Right renal pelvis (tissue), 4 donors: ENCODE measurements around the gene SDE2. TPM values are rescaled to one million over a fixed set of nuclear protein-coding genes. Genes with fewer than 3 reads are reported as not detected.
"Not testable (repeated sequence)": the region's sequence is repeated elsewhere in the genome, so short reads cannot be mapped to it uniquely, and the experiment has no call there.

Source experiments
- DNase-seq, 4 donors: peaks; one replicate each; pipeline ENCODE4 v3.0.0-alpha.2; 2013; ENCODE audit warnings: low read depth in 4 of 4, low spot score in 3 of 4, missing footprints in 1 of 4
- polyA plus RNA-seq, 4 donors: library from polyadenylated mRNA; unstranded; fragments of 120-200 nt; gene quantifications; one replicate each; pipeline ENCODE4 v1.2.1, GENCODE V29; 2013; ENCODE audit not compliant: insufficient read length in 4 of 4

The SDE2 gene
- polyA plus RNA-seq, 4 donors, result 21.6 to 27.9 (median 26.1) TPM

- no peak for DNase-seq
Observed at GRCh38 chr1:225945564-225945963, 53.6 kb downstream of the SDE2 start.

DNA sequence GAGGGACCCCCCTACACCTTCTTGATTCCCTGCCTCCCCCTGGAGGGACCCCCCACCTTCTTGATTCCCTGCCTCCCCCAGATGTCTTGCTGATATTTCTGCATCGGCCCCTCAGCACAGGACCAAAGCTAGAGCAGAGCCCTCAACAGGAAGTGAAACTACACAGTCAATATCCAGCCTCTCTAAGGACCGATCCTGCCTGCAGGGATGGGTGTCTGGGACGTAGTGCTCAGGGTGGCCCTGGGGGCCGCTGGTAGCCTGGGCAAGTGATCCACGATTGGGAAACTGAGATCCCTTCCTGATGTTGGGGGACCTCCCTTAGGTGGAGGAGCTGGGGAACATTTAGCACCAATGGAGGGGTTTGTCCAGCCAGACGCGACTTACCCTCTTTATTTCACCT, 54.2 kb downstream of the SDE2 start:
- no peak for DNase-seq

- DNase-seq, result no peak
Observed at GRCh38 chr1:225944387-225944786, 54.8 kb downstream of the SDE2 start.

- no peak for DNase-seq
Observed at GRCh38 chr1:225943582-225943981, 55.6 kb downstream of the SDE2 start.

DNA sequence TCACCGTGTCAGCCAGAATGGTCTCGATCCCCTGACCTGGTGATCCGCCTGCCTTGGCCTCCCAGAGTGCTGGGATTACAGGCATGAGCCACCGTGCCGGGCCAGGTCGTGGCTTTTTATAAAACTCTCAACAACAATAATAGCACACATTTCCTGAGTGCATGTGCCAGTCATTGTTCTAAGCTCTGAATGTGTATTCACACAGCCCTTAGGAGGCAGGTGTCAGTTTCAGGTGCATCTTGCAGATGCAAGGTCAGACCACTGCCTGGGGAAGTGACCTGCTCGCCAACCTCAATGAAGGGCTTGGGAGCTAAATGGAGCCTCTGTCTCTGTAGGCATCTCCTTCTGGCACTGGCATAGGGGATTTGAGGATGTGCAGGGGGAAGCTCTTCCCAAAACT, 56.6 kb downstream of the SDE2 start:
- no peak for DNase-seq

GRCh38 chr1:225941942-225942222, 57.3 kb downstream of the SDE2 start:
- DNase-seq, result no peak

GRCh38 chr1:225941187-225941941, 57.8 kb downstream of the SDE2 start, which contains the start of gene LEFTY2:
Gene LEFTY2 (minus strand): TSS chr1:225941220. CDS start chr1:225941140, 80 bp downstream.
- DNase-seq, result no peak

DNA sequence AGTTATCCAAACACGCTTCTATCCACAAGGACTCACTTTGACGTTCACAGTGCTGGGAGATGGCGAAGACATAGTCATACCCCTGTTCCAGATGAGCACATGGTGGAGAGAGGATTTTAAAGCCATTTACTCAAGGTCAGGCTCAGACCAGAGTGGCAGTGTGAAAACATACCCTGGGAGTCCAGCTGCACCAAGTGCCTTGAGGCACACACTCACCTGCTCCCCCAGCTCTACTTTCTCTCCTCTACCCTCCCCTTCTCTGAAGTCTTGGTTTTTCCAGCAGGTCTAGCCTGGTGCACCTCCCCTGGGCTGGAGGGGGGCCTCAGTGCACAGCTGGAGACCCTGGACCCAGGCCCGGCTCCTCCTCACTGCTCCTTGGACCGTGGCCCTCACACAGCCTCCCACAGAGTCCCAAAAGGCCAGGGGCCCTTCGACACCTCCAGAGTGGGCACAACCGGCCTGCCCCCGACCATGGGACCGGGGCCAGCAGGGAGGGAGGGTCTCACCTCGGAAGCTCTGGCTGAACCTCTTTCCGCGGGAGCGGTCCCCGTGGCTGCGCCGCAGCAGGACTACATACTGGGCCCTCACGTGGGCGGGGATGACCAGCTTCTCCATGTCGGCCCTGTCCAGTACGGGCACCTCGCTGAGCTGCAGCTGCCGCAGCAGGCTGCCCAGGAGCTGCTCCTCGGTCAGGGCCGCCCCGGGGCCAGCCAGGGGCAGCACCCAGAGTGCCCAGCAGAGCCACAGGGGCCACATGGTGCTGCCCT, 58.6 kb downstream of the SDE2 start:
- DNase-seq, result no peak

- not testable (repeated sequence) for DNase-seq
Observed at GRCh38 chr1:225939939-225940310, 59.2 kb downstream of the SDE2 start.

- not testable (repeated sequence) for DNase-seq
Observed at GRCh38 chr1:225939097-225939938, 59.8 kb downstream of the SDE2 start.

DNA sequence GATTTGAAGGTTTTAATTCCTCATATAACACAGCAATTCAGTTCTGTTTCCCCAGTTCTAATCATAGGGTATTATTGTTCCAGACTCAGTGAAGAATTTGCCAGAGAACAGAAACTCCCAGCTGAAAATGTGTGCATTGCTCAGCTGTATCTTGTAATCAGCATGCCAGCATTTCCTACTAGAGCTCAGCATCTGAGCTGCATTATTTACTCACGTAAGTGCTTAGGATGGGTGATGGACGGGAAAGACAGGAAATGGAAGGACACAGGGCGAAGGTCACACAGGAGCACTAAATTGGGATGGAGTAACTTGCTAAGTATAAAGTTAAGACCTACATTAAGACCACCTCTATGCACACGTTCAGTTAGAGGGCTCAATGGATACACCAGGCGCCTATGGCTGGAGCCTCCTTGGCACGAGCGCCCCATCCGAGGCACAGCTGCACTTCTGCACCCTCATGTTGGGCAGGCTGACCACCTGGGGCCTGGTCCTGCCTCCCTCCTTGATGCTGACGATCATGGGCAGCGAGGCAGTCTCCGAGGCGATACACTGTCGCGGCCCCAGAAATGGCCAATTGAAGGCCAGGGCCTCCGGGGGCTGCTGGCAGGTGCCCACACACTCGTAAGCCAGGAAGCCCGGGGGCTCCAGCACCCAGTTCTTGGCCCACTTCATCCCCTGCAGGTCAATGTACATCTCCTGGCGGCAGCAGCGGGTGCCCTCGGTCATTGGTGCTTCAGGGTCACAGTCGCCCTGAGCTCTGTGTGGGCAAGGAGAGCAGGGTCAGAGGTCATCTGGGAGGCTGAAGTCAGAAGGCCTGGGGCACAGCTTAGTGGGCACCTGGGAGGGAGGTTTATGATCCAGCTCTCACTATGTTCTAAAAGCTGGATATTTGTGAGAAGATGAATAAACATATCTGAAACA, 61.8 kb downstream of the SDE2 start:
- DNase-seq, result no peak

DNA sequence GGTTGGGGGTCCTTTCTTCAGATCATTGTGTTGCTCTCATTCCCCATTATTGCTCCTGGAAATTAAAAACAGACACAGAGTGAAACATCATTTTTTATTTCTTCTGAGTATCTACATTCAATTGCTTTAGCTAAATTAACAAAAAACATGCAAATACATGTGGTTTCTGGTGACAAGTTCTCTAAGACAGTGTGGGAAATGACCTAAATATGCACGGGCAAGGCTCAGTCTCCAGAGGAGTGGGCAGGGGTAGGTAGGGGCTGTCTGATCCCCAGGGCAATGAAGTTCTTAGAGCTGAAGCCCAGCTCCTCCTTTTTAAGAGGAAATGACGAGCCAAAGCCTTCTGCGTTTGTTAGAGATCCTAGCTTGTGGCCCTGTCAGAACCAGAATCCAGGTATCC, 62.6 kb downstream of the SDE2 start:
- no peak for DNase-seq

- DNase-seq, result not testable (repeated sequence)
Observed at GRCh38 chr1:225936086-225936485, 63.1 kb downstream of the SDE2 start.

GRCh38 chr1:225934711-225935110, 64.4 kb downstream of the SDE2 start:
- DNase-seq, result no peak

- no peak for DNase-seq
Observed at GRCh38 chr1:225933072-225933471, 66.1 kb downstream of the SDE2 start.

Other genes starting within 250 kb of the SDE2 start
- gene SRP9, start 221.5 kb downstream of the SDE2 start, polyA plus RNA-seq, result 100 to 1,000 TPM; 430 to 570 (median 534) TPM
- 10 to 100 TPM; 56.2 to 68.8 (median 62.7) TPM for gene EPHX1, start 189.2 kb downstream of the SDE2 start, polyA plus RNA-seq
- 10 to 100 TPM; 41.8 to 62.8 (median 47.9) TPM for gene TMEM63A, start 117.0 kb downstream of the SDE2 start, polyA plus RNA-seq
- gene LEFTY1, start 110.2 kb downstream of the SDE2 start, polyA plus RNA-seq, result 1 to 10 TPM; 2.8 to 7.3 (median 5.3) TPM
- 10 to 100 TPM; 44.0 to 54.4 (median 51.1) TPM for gene PYCR2, start 75.1 kb downstream of the SDE2 start, polyA plus RNA-seq
- gene LEFTY2, start 58.1 kb downstream of the SDE2 start, polyA plus RNA-seq, result 1 to 10 TPM in 3 of 4 donors, under 1 TPM in 1; 0.91 to 2.2 (median 1.4) TPM
- gene H3-3A, start 63.4 kb upstream of the SDE2 start, polyA plus RNA-seq, result 1,000 to 10,000 TPM; 1,338 to 1,630 (median 1,584) TPM
- 10 to 100 TPM; 49.2 to 59.0 (median 57.8) TPM for gene ACBD3, start 187.4 kb upstream of the SDE2 start, polyA plus RNA-seq
- gene MIXL1, start 224.3 kb upstream of the SDE2 start, polyA plus RNA-seq, result under 1 TPM; 0.28 to 0.77 (median 0.35) TPM